HG03378 (cell line): Measurements from ENCODE around the gene FITM2.
"Not testable (repeated sequence)": the region's sequence is repeated elsewhere in the genome, so short reads cannot be mapped to it uniquely, and the experiment has no call there.

Source experiments
- ATAC-seq: cut with Tn5 transposase; IDR thresholded peaks from one replicate; pipeline ENCODE4 v1.9.1; 2021; ENCODE audit warnings: mild to moderate bottlenecking, moderate library complexity; ENCODE audit not compliant: unreplicated experiment

The FITM2 gene

GRCh38 chr20:44310664-44311639, at the start of gene FITM2:
Gene FITM2 (minus strand): TSS chr20:44311202. CDS start chr20:44311148, 54 bp downstream.
- peak; percentile 80 for ATAC-seq

- ATAC-seq: no peak
Observed at GRCh38 chr20:44360221-44360620, 49.2 kb upstream of the FITM2 start.

- ATAC-seq: no peak
Observed at GRCh38 chr20:44358776-44359175, 47.8 kb upstream of the FITM2 start.

GRCh38 chr20:44357555-44358125, 46.6 kb upstream of the FITM2 start:
- ATAC-seq: no peak

- ATAC-seq: no peak
Observed at GRCh38 chr20:44357020-44357419, 46.0 kb upstream of the FITM2 start.

- no peak for ATAC-seq
Observed at GRCh38 chr20:44356353-44356723, 45.3 kb upstream of the FITM2 start.

GRCh38 chr20:44355498-44356352, 44.7 kb upstream of the FITM2 start, which contains the start of gene HNF4A:
Gene HNF4A (plus strand): TSS chr20:44355699. CDS start chr20:44355805, 106 bp downstream.
- ATAC-seq: no peak

- no peak for ATAC-seq
Observed at GRCh38 chr20:44354979-44355497, 44.0 kb upstream of the FITM2 start.

GRCh38 chr20:44350567-44350966, 39.6 kb upstream of the FITM2 start:
- no peak for ATAC-seq

GRCh38 chr20:44349349-44349748, 38.3 kb upstream of the FITM2 start:
- no peak for ATAC-seq

- ATAC-seq: no peak
Observed at GRCh38 chr20:44348168-44348659, 37.2 kb upstream of the FITM2 start.

- not testable (repeated sequence) for ATAC-seq
Observed at GRCh38 chr20:44345941-44346340, 34.9 kb upstream of the FITM2 start.

- ATAC-seq: no peak
Observed at GRCh38 chr20:44345147-44345546, 34.1 kb upstream of the FITM2 start.

- no peak for ATAC-seq
Observed at GRCh38 chr20:44344723-44345122, 33.7 kb upstream of the FITM2 start.

- ATAC-seq: no peak
Observed at GRCh38 chr20:44343162-44343675, 32.2 kb upstream of the FITM2 start.

- no peak for ATAC-seq
Observed at GRCh38 chr20:44342248-44342647, 31.2 kb upstream of the FITM2 start.

GRCh38 chr20:44336725-44337380, 25.9 kb upstream of the FITM2 start, which contains the start of gene R3HDML:
Gene R3HDML (plus strand): TSS chr20:44337043. CDS start chr20:44337158, 115 bp downstream.
- no peak for ATAC-seq

- ATAC-seq: no peak
Observed at GRCh38 chr20:44336086-44336485, 25.1 kb upstream of the FITM2 start.

GRCh38 chr20:44335675-44336074, 24.7 kb upstream of the FITM2 start:
- ATAC-seq: no peak

GRCh38 chr20:44334709-44335108, 23.7 kb upstream of the FITM2 start:
- no peak for ATAC-seq
